DOHH2 (cell line): ENCODE results near the gene EFCAB14.

Source experiments
- CTCF ChIP-seq: fragments of 200-600 bp; sonication (generic); IDR thresholded peaks from one replicate; pipeline ENCODE4 v1.5.1; 2014; ENCODE audit warnings: antibody characterized with exemption, mild to moderate bottlenecking, low read depth, low read length; ENCODE audit not compliant: poor library complexity, severe bottlenecking
- EZH2phosphoT487 ChIP-seq: fragments of 200-600 bp; sonication (generic); IDR thresholded peaks from 2 replicates; pipeline ENCODE4 v1.6.1; 2017; ENCODE audit warnings: borderline replicate concordance, mild to moderate bottlenecking, antibody characterized with exemption, low read length, moderate library complexity, mixed read lengths

DNA sequence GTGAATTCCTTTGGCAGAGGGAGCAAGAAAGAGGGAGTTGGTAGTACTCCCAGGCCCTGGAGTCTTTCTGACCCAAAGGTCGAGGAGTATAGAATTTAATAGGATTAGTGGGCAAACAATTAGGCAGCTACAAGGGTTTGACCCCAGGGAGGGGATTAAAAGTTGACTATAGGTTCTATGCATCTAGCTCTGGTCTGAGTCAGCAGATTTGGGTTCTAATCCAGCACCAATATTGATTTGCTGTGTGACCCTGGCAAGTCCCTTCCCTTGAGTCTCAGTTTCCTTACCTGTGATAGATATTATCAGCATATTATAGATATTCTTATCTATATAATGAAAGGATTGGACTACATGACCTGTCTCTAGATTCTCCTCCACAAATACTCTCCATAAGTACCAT is 35.1 kb upstream of the EFCAB14 start:
- no peak for TF ChIP-seq CTCF
- TF ChIP-seq EZH2phosphoT487 = no peak
